GM23248 (cell line): ENCODE data around the gene DCAF12.

Source experiments
- EZH2 ChIP-seq: fragments of 200-600 bp; sonication (generic); IDR thresholded peaks from 2 replicates; pipeline ENCODE4 v1.6.1; 2018; ENCODE audit warnings: antibody characterized with exemption, mild to moderate bottlenecking; ENCODE audit not compliant: insufficient read depth, poor library complexity, severe bottlenecking
- EZH2phosphoT487 ChIP-seq: fragments of 200-600 bp; sonication (generic); IDR thresholded peaks from 2 replicates; pipeline ENCODE4 v1.6.1; 2018; ENCODE audit warnings: antibody characterized with exemption, moderate library complexity, mild to moderate bottlenecking, low read depth; ENCODE audit not compliant: insufficient read depth

DNA sequence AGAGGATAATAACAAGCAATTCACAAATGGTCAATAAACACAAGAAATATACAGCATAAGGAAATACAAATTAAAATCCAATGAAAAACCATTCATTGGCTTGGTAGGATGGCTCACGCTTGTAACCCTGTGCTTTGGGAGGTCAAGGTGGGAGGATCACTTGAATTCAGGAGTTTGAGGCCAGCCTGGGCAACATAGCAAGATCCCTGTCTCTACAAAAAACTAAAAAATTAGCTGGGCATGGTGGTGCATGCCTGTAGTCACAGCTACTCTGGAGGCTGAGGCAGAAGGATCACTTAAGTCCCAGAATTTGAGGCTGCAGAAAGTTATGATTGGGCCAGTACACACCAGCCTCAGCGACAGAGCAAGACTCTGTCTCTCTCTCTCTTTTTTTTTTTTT lies 31.4 kb upstream of the DCAF12 start:
- TF ChIP-seq EZH2: no peak
- no peak for TF ChIP-seq EZH2phosphoT487
